ENCODE data around the gene MYL7.

MYL7 gene

DNA sequence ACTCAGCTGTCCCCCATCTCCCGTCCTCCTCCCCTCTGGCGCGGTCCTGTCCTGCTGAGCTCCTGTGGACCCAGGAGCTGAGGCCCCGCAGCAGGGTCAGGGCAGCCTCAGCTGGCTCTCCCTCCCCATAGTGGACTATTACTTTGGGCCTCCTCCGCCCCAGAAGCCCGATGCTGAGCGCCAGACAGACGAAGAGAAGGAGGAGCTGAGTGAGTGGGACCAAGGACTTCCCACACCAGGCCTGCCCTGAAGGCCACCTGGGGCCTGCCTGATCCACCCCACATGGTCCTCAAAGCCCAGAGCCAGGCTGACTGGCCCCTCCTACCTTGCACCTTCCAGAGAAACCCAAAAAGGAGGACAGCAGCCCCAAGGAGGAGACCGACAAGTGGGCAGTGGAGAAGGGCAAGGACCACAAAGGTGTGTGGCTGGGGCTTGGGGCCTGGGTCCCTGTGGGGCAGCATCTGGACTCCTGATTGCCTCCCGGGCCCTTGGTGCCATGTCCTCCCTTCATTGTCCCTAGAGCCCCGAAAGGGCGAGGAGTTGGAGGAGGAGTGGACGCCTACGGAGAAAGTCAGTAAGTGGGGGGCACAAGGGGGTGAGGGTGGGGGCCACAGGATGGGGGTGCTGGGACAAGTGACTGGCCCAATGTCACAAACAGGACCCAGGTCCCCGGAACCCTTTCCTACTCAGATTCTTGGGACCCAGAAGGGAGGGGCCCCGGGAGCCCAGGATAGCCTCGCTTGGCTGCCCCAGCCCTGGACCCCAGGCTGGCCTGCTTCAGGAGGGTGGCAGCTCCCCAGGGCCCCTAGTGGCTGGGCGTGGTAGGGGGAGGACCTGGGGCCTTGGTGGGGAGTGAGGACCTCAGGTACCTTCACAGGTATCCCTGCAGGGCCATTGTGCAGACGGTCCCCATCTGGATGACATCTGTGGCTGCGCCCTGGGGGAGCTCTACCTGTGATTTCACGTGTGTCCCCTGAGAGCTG lies 32.1 kb downstream of the MYL7 start:
- ATAC-seq: no peak
- TF ChIP-seq, protein P1, sequence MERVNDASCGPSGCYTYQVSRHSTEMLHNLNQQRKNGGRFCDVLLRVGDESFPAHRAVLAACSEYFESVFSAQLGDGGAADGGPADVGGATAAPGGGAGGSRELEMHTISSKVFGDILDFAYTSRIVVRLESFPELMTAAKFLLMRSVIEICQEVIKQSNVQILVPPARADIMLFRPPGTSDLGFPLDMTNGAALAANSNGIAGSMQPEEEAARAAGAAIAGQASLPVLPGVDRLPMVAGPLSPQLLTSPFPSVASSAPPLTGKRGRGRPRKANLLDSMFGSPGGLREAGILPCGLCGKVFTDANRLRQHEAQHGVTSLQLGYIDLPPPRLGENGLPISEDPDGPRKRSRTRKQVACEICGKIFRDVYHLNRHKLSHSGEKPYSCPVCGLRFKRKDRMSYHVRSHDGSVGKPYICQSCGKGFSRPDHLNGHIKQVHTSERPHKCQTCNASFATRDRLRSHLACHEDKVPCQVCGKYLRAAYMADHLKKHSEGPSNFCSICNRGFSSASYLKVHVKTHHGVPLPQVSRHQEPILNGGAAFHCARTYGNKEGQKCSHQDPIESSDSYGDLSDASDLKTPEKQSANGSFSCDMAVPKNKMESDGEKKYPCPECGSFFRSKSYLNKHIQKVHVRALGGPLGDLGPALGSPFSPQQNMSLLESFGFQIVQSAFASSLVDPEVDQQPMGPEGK (CRISPR knock-in tag; IDR thresholded peaks at IDR 0.05; ENCODE audit: borderline replicate concordance): no peak
- no peak for TF ChIP-seq TCF4 (CRISPR knock-in tag; IDR thresholded peaks at IDR 0.05; ENCODE audit: borderline replicate concordance)
- no peak for TF ChIP-seq ZNF565 (CRISPR knock-in tag; conservative IDR thresholded peaks at IDR 0.05; ENCODE audit: low read depth)

DNA sequence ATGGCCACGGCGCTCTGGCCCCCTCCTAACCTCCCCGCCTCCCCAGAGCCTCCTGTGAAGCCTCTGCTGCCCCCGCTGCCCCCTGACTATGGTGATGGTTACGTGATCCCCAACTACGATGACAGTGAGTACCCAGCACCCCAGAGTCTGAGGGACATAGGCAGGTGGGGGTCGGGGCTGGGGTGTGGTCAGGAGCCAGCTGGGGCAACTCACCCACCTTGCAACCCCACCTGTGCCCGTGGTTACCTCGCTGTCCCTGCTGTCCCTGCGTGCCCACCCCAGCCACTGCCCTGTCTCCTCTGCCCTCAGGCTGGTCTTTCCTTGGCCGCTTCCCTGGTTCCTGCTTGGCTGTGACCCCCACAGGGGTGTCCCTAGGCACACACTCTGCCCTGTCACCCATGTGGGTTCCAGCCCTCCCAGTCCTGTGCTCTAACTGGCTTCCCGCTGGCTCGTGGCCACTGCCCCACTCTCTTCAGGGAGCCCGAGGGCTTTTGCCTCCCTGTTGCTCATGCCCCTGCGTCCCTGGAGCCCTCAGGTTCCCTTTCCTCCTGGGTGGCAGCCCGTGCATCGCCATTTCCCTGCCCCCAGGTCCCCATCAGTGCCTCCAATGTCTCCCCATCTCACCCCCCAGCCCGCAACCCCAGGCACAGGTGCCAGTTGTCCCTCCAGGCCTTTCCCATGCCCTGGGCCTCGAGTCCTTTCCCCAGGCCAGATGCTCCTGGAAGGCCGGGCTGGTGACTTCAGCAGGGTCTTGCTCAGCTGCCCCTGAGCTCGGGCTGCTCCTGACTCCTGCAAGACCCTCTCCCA lies 33.0 kb downstream of the MYL7 start:
- ATAC-seq: no peak
- TF ChIP-seq BACH2 (CRISPR knock-in tag; IDR thresholded peaks at IDR 0.05; ENCODE audit: borderline replicate concordance): no peak
- no peak for TF ChIP-seq ZFP3 (CRISPR knock-in tag; IDR thresholded peaks at IDR 0.05)
- TF ChIP-seq PPARA (CRISPR knock-in tag; IDR thresholded peaks at IDR 0.05; ENCODE audit: borderline replicate concordance): no peak
- TF ChIP-seq TCF4 (CRISPR knock-in tag; IDR thresholded peaks at IDR 0.05; ENCODE audit: borderline replicate concordance): no peak
- TF ChIP-seq, protein P2, sequence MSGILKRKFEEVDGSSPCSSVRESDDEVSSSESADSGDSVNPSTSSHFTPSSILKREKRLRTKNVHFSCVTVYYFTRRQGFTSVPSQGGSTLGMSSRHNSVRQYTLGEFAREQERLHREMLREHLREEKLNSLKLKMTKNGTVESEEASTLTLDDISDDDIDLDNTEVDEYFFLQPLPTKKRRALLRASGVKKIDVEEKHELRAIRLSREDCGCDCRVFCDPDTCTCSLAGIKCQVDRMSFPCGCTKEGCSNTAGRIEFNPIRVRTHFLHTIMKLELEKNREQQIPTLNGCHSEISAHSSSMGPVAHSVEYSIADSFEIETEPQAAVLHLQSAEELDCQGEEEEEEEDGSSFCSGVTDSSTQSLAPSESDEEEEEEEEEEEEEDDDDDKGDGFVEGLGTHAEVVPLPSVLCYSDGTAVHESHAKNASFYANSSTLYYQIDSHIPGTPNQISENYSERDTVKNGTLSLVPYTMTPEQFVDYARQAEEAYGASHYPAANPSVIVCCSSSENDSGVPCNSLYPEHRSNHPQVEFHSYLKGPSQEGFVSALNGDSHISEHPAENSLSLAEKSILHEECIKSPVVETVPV (CRISPR knock-in tag; IDR thresholded peaks at IDR 0.05): no peak
- TF ChIP-seq GLIS3 (CRISPR knock-in tag; IDR thresholded peaks at IDR 0.05): no peak
- TF ChIP-seq ZC3H10 (CRISPR knock-in tag; IDR thresholded peaks at IDR 0.05): no peak
- no peak for TF ChIP-seq ZNF565 (CRISPR knock-in tag; conservative IDR thresholded peaks at IDR 0.05; ENCODE audit: low read depth)
- TF ChIP-seq, protein P3, sequence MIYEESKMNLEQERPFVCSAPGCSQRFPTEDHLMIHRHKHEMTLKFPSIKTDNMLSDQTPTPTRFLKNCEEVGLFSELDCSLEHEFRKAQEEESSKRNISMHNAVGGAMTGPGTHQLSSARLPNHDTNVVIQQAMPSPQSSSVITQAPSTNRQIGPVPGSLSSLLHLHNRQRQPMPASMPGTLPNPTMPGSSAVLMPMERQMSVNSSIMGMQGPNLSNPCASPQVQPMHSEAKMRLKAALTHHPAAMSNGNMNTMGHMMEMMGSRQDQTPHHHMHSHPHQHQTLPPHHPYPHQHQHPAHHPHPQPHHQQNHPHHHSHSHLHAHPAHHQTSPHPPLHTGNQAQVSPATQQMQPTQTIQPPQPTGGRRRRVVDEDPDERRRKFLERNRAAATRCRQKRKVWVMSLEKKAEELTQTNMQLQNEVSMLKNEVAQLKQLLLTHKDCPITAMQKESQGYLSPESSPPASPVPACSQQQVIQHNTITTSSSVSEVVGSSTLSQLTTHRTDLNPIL (CRISPR knock-in tag; IDR thresholded peaks at IDR 0.05; ENCODE audit: low read depth): no peak
- TF ChIP-seq, protein P4, sequence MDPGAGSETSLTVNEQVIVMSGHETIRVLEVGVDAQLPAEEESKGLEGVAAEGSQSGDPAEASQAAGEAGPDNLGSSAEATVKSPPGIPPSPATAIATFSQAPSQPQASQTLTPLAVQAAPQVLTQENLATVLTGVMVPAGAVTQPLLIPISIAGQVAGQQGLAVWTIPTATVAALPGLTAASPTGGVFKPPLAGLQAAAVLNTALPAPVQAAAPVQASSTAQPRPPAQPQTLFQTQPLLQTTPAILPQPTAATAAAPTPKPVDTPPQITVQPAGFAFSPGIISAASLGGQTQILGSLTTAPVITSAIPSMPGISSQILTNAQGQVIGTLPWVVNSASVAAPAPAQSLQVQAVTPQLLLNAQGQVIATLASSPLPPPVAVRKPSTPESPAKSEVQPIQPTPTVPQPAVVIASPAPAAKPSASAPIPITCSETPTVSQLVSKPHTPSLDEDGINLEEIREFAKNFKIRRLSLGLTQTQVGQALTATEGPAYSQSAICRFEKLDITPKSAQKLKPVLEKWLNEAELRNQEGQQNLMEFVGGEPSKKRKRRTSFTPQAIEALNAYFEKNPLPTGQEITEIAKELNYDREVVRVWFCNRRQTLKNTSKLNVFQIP (CRISPR knock-in tag; IDR thresholded peaks at IDR 0.05; ENCODE audit: borderline replicate concordance, low read depth): no peak
- TF ChIP-seq ZNF8 (CRISPR knock-in tag; IDR thresholded peaks at IDR 0.05): no peak
- TF ChIP-seq ARNTL (CRISPR knock-in tag; IDR thresholded peaks at IDR 0.05; ENCODE audit: borderline replicate concordance, low read depth): no peak
- TF ChIP-seq CSDC2 (CRISPR knock-in tag; IDR thresholded peaks at IDR 0.05): no peak
- TF ChIP-seq, protein P1 (CRISPR knock-in tag; IDR thresholded peaks at IDR 0.05; ENCODE audit: borderline replicate concordance): no peak
- no peak for TF ChIP-seq SNAI2 (CRISPR knock-in tag; IDR thresholded peaks at IDR 0.05)
- no peak for TF ChIP-seq ZFP30 (CRISPR knock-in tag; IDR thresholded peaks at IDR 0.05)
- no peak for TF ChIP-seq ISL1 (CRISPR knock-in tag; IDR thresholded peaks at IDR 0.05)

DNA sequence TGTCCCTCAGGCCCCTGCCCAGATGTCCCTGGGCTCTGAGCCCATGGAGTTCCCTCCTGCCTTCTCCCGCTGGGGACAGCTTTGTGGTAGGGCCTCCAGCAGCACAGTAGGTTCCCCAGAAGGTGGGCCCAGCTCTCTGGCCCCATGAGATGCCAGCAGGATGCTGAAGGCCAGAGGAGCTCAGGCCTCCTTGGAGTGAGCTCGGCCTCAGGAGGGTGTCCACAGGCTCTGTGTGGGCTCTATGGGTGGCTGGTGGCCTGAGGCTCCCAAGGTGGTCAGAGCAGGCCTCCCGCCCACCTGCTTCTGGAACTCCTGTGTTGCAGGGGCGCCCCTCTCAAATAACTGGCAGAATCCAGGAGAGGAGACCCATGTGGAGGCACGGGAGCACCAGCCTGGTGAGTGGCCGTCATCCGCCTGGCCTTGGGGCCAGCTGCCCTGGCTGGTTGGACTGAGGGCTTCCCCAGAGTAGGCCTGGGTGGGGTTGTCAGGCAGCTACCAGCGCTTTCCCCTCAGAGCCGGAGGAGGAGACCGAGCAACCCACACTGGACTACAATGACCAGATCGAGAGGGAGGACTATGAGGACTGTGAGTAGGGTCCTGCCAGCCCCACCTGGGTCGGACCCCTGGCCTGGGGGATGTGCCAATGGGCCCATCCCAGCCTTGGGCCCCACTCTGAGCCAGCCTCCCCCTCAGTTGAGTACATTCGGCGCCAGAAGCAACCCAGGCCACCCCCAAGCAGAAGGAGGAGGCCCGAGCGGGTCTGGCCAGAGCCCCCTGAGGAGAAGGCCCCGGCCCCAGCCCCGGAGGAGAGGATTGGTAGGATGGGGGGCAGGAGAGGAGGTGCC lies 33.8 kb downstream of the MYL7 start:
- ATAC-seq: no peak
- TF ChIP-seq, protein P5, sequence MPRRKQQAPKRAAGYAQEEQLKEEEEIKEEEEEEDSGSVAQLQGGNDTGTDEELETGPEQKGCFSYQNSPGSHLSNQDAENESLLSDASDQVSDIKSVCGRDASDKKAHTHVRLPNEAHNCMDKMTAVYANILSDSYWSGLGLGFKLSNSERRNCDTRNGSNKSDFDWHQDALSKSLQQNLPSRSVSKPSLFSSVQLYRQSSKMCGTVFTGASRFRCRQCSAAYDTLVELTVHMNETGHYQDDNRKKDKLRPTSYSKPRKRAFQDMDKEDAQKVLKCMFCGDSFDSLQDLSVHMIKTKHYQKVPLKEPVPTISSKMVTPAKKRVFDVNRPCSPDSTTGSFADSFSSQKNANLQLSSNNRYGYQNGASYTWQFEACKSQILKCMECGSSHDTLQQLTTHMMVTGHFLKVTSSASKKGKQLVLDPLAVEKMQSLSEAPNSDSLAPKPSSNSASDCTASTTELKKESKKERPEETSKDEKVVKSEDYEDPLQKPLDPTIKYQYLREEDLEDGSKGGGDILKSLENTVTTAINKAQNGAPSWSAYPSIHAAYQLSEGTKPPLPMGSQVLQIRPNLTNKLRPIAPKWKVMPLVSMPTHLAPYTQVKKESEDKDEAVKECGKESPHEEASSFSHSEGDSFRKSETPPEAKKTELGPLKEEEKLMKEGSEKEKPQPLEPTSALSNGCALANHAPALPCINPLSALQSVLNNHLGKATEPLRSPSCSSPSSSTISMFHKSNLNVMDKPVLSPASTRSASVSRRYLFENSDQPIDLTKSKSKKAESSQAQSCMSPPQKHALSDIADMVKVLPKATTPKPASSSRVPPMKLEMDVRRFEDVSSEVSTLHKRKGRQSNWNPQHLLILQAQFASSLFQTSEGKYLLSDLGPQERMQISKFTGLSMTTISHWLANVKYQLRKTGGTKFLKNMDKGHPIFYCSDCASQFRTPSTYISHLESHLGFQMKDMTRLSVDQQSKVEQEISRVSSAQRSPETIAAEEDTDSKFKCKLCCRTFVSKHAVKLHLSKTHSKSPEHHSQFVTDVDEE (CRISPR knock-in tag; IDR thresholded peaks at IDR 0.05): no peak
- TF ChIP-seq RARB (CRISPR knock-in tag; IDR thresholded peaks at IDR 0.05): no peak
- TF ChIP-seq ESRRG (CRISPR knock-in tag; IDR thresholded peaks at IDR 0.05): no peak
- no peak for TF ChIP-seq ZNF70 (CRISPR knock-in tag; IDR thresholded peaks at IDR 0.05)
- TF ChIP-seq ZFP30 (CRISPR knock-in tag; IDR thresholded peaks at IDR 0.05): no peak
- no peak for TF ChIP-seq ARNTL (CRISPR knock-in tag; IDR thresholded peaks at IDR 0.05; ENCODE audit: borderline replicate concordance, low read depth)
- TF ChIP-seq ZC3H10 (CRISPR knock-in tag; IDR thresholded peaks at IDR 0.05): no peak
- TF ChIP-seq ZNF565 (CRISPR knock-in tag; conservative IDR thresholded peaks at IDR 0.05; ENCODE audit: low read depth): no peak

All from SK-N-SH treated with all-trans-retinoic acid at 6 μM for 48 hours (cell line).